Endothelial cell of umbilical vein (primary cell): ENCODE measurements around the gene PSMA6. TPM values are rescaled to one million over a fixed set of nuclear protein-coding genes. Genes with fewer than 3 reads are reported as not detected.

Experiments
- BruUV-seq: library from RNA; stranded (reverse); fragments of 400-500 nt; replicated peaks from 2 replicates; lab custom pipeline; 2021; lab: Mats Ljungman, UMichigan
- CTCF ChIA-PET: fragments of 300-600, 350-600 bp; sonication (Branson Sonifier 250); formaldehyde crosslinking; loops from one replicate; lab custom pipeline; 2021; ENCODE audit warnings: antibody characterized with exemption, inconsistent platforms; lab: Charles Lee
- POLR2A ChIA-PET: fragments of 300-600, 350-600 bp; sonication (Branson Sonifier 250); formaldehyde crosslinking; loops from one replicate; lab custom pipeline; 2021; ENCODE audit warnings: antibody characterized with exemption, inconsistent platforms; lab: Charles Lee
- DNase-seq: peaks from one replicate; pipeline ENCODE4 v3.0.0-alpha.2; 2011; ENCODE audit warnings: low read depth, low spot score
- FAIRE-seq: peaks from 2 replicates; lab custom pipeline; 2011; peaks lifted over from hg19 to GRCh38; lab: Jason Lieb, UNC
- H2AFZ ChIP-seq: 2 replicates; pipeline ENCODE4 v1.6.0; 2012; ENCODE audit warnings: low read depth, low read length, control low read depth, inconsistent platforms
- H3K27ac ChIP-seq: 2 replicates; pipeline ENCODE4 v1.5.1; 2011; ENCODE audit warnings: low read depth, mild to moderate bottlenecking, control low read depth, low read length, moderate library complexity; ENCODE audit not compliant: insufficient read depth
- H3K27me3 ChIP-seq, 2 experiments: 2 replicates each; pipeline versions ENCODE4 v1.6.0 to v1.6.1; 2011; ENCODE audit warnings: low read length in 2 of 2, mixed read lengths in 1 of 2; ENCODE audit not compliant: control insufficient read depth in 2 of 2, insufficient read depth in 2 of 2
- H3K36me3 ChIP-seq, 2 experiments: 2 replicates in 1 of 2; 3 replicates in 1 of 2; pipeline ENCODE4 v1.5.1; 2011; ENCODE audit warnings: low read length in 2 of 2, mild to moderate bottlenecking in 1 of 2, moderate library complexity in 1 of 2; ENCODE audit not compliant: control insufficient read depth in 2 of 2, insufficient read depth in 2 of 2; ENCODE audit errors: extremely low read depth in 1 of 2
- H3K4me1 ChIP-seq: 3 replicates; pipeline ENCODE4 v1.5.1; 2011; ENCODE audit warnings: mild to moderate bottlenecking, low read length; ENCODE audit not compliant: control insufficient read depth, insufficient read depth; ENCODE audit errors: extremely low read depth
- H3K4me2 ChIP-seq: 2 replicates; pipeline ENCODE4 v1.6.1; 2011; ENCODE audit warnings: low read length, control low read depth, mixed read lengths; ENCODE audit not compliant: insufficient read depth
- H3K4me3 ChIP-seq, 3 experiments: fragments of 200-600 bp in 1 of 3; sonication (generic), shearing (Covaris generic) in 1 of 3; replicated peaks in 1 of 3; 2 replicates each; pipeline ENCODE4 v1.5.1; 2011 to 2016; ENCODE audit warnings: control low read depth in 3 of 3, low read length in 3 of 3, mild to moderate bottlenecking in 2 of 3, inconsistent platforms in 1 of 3, low read depth in 1 of 3, moderate library complexity in 1 of 3; ENCODE audit not compliant: insufficient read depth in 1 of 3
- H3K79me2 ChIP-seq: 2 replicates; pipeline ENCODE4 v1.6.0; 2012; ENCODE audit warnings: low read length, inconsistent platforms; ENCODE audit not compliant: control insufficient read depth, insufficient read depth
- H3K9ac ChIP-seq: replicated peaks from 2 replicates; pipeline ENCODE3; 2011; ENCODE audit warnings: low read length, control low read depth; ENCODE audit not compliant: insufficient read depth; ENCODE audit errors: extremely low read depth
- H3K9me1 ChIP-seq: replicated peaks from 3 replicates; pipeline ENCODE4 v1.6.0; 2011; ENCODE audit warnings: mild to moderate bottlenecking, low read length; ENCODE audit not compliant: control insufficient read depth, insufficient read depth; ENCODE audit errors: extremely low read depth
- H3K9me3 ChIP-seq: replicated peaks from 2 replicates; pipeline ENCODE4 v1.5.1; 2012; ENCODE audit warnings: low read length, inconsistent platforms; ENCODE audit not compliant: control insufficient read depth, insufficient read depth
- H4K20me1 ChIP-seq: replicated peaks from 2 replicates; pipeline ENCODE3; 2011; ENCODE audit warnings: mild to moderate bottlenecking, low read length; ENCODE audit not compliant: control insufficient read depth, insufficient read depth; ENCODE audit errors: extremely low read depth
- EZH2 ChIP-seq: IDR thresholded peaks from 2 replicates; pipeline ENCODE4 v1.6.1; 2012; ENCODE audit warnings: borderline replicate concordance, low read depth, mild to moderate bottlenecking, moderate library complexity, low read length, inconsistent platforms; ENCODE audit not compliant: severe bottlenecking
- FOS ChIP-seq: IDR thresholded peaks from 2 replicates; pipeline ENCODE4 v1.6.1; 2011; ENCODE audit warnings: mild to moderate bottlenecking, low read length, moderate library complexity, borderline replicate concordance; ENCODE audit not compliant: insufficient read depth
- GATA2 ChIP-seq: IDR thresholded peaks from 2 replicates; pipeline ENCODE4 v1.7.0; 2011; ENCODE audit warnings: low read depth, mild to moderate bottlenecking, moderate library complexity, mixed read lengths, low read length; ENCODE audit not compliant: insufficient read length, insufficient read depth
- JUN ChIP-seq: IDR thresholded peaks from 2 replicates; pipeline ENCODE4 v1.6.1; 2011; ENCODE audit warnings: borderline replicate concordance, low read depth; ENCODE audit not compliant: insufficient read length, insufficient read depth
- MAX ChIP-seq: IDR thresholded peaks from 2 replicates; pipeline ENCODE4 v1.6.1; 2011; ENCODE audit not compliant: insufficient read depth, insufficient read length
- MYC ChIP-seq: IDR thresholded peaks from one replicate; pipeline ENCODE4 v1.6.1; 2011; ENCODE audit warnings: mild to moderate bottlenecking, low read depth, low read length
- POLR2A ChIP-seq: IDR thresholded peaks from 2 replicates; pipeline ENCODE4 v1.6.1; 2012; ENCODE audit warnings: low read depth, mild to moderate bottlenecking, control low read depth, low read length
- POLR2AphosphoS5 ChIP-seq: IDR thresholded peaks from 2 replicates; pipeline ENCODE4 v1.6.1; 2012; ENCODE audit warnings: low read depth, mild to moderate bottlenecking, control low read depth, low read length, moderate library complexity; ENCODE audit not compliant: insufficient read depth
- dilution Hi-C: fragments of 300-500 bp; cut with MboI; formaldehyde crosslinking; loops from one replicate; pipeline ENCODE4 v1.15.0; 2019; ENCODE audit warnings: low sequenced_read_pairs; ENCODE audit not compliant: extremely low pct_ligation_motif_present
- intact Hi-C: fragments of 100-400 bp; cut with micrococcal nuclease; formaldehyde crosslinking; loops from one replicate; pipeline ENCODE4 v1.10.0; 2022
- polyA plus RNA-seq, 4 experiments: library from polyadenylated mRNA; depleted of rRNA in 3 of 4; stranded (reverse) in 3 of 4; unstranded in 1 of 4; fragments of >200 nt; gene quantifications; 2 replicates each; pipeline versions ENCODE4 v1.2.1 to v1.2.3, GENCODE V29; 2011 to 2012; ENCODE audit warnings: missing spikeins in 1 of 4
- total RNA-seq: library from RNA; stranded (reverse); gene quantifications from 2 replicates; pipeline ENCODE4 v1.2.3, GENCODE V29; 2021
- TF ChIP-seq, protein P1 (sequence below), 2 donors: IDR thresholded peaks; 1 replicate in 1 of 2; 2 replicates in 1 of 2; pipeline ENCODE4 v1.5.1; 2011; ENCODE audit warnings: low read length in 2 of 2, mild to moderate bottlenecking in 2 of 2, moderate library complexity in 2 of 2, control low read depth in 1 of 2, inconsistent platforms in 1 of 2, low read depth in 1 of 2; ENCODE audit not compliant: insufficient read depth in 1 of 2; ENCODE audit errors: extremely low read depth in 1 of 2

Gene PSMA6
- total and polyA plus RNA-seq, 2 donors (not counting 3 experiments of a cell fraction or from before 2014, with no cell fraction given) = 170 to 197 TPM

GRCh38 chr14:35247777-35248475 is 44.3 kb upstream of the PSMA6 start:
- Histone ChIP-seq H3K36me3 (no peaks in the 10 kb centered on the region), H4K20me1 (no peaks in the 10 kb centered on the region), H3K27me3 (no peaks in the 10 kb centered on the region), H3K27ac (no peak overlapping the region), H3K9me3 (no peaks in the 10 kb centered on the region), H3K4me3 (no peak overlapping the region), H3K4me1 (no peaks in the 10 kb centered on the region), H3K79me2 (no peaks in the 10 kb centered on the region), H2AFZ (no peak overlapping the region), H3K4me2 (no peak overlapping the region), H3K9ac (no peak overlapping the region), H3K9me1 (no peaks in the 10 kb centered on the region)
- POLR2A ChIA-PET = no interaction called here
- dilution Hi-C loops (no loop called here), intact Hi-C loops (no loop called here)
- CTCF ChIA-PET = interaction anchor here (1.0 to 2.2 kb wide), 5 partner anchors 14 to 175 kb away, joined by 3 to 6 read pairs (median 3); no protein-coding TSS in a partner anchor
- BruUV-seq = no TSS peak
- FAIRE-seq (no peak), DNase-seq (no peak)
- TF ChIP-seq FOS (no peak), MAX (no peak), POLR2AphosphoS5 (no peak), JUN (no peak), EZH2 (no peak), GATA2 (no peak), POLR2A (no peak), MYC (no peak)
- TF ChIP-seq, protein P1, sequence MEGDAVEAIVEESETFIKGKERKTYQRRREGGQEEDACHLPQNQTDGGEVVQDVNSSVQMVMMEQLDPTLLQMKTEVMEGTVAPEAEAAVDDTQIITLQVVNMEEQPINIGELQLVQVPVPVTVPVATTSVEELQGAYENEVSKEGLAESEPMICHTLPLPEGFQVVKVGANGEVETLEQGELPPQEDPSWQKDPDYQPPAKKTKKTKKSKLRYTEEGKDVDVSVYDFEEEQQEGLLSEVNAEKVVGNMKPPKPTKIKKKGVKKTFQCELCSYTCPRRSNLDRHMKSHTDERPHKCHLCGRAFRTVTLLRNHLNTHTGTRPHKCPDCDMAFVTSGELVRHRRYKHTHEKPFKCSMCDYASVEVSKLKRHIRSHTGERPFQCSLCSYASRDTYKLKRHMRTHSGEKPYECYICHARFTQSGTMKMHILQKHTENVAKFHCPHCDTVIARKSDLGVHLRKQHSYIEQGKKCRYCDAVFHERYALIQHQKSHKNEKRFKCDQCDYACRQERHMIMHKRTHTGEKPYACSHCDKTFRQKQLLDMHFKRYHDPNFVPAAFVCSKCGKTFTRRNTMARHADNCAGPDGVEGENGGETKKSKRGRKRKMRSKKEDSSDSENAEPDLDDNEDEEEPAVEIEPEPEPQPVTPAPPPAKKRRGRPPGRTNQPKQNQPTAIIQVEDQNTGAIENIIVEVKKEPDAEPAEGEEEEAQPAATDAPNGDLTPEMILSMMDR (IDR thresholded peaks at IDR 0.05; ENCODE audit: extremely low read depth in 1 of 2, insufficient read depth in 1 of 2, low read depth in 1 of 2, low read length in 2 of 2) = no peak
